HG02763 (cell line): ENCODE data around the gene MAPK10.
"Not testable (repeated sequence)": the region's sequence is repeated elsewhere in the genome, so short reads cannot be mapped to it uniquely, and the experiment has no call there.

ENCODE experiments used
- ATAC-seq: cut with Tn5 transposase; IDR thresholded peaks from one replicate; pipeline ENCODE4 v1.9.1; 2021; ENCODE audit warnings: mild to moderate bottlenecking, moderate library complexity; ENCODE audit not compliant: unreplicated experiment

The MAPK10 gene

DNA sequence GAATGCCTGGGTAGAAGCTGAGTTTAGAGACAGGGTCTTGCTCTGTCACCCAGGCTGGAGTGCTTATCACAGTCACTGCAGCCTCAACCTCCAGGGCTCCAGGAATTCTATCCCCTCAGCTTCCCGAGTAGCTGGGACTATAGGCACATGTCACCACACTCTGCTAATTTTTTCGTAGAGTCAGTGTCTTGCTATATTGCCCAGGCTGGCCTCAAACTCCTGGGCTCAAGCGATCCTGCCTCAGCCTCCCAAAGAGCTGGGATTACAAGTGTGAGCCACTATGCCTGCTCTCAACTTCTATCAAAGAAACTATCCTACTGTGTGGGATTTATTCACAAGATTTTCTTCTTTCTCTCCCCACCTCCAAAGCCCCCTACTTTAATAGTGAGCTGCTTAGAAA lies 15.7 kb downstream of the MAPK10 start:
- no peak for ATAC-seq

DNA sequence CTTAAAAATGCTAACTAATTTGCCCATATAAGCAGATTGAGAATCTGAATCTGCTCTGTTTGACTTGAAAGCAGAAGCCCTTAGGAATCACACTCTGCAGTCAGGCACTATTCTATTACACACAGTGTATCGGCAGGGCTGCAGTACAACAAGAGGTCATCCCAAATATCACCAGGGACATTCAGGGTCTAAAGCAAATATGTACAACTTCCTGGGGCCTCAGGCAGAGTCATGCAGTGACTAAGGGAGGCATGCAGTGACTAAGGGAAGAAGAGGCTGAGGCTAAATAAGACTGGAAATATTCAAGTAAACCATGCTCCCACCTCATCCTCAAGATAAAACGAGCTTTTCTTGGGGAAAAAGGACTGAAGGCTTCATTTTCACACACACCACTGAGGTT lies 20.9 kb downstream of the MAPK10 start:
- ATAC-seq: no peak

DNA sequence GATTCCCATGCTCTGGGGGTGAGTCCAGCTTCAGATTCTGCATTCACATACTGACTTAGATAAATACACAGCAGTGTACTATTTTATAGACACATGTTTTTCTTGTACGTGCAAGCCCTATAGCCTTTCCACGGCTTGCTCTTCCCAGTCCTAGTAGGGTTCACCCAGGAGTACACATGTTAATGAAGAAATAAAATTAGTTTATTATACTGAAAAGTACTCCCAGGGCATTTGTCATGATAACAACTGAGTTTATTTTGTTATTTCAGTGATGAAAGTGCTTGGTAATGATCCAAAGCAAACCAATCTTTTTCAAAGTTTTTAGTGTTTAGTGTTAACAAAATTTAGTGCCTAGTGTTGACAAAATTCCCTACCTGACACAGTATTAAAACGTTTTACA lies 21.3 kb downstream of the MAPK10 start:
- ATAC-seq: no peak

DNA sequence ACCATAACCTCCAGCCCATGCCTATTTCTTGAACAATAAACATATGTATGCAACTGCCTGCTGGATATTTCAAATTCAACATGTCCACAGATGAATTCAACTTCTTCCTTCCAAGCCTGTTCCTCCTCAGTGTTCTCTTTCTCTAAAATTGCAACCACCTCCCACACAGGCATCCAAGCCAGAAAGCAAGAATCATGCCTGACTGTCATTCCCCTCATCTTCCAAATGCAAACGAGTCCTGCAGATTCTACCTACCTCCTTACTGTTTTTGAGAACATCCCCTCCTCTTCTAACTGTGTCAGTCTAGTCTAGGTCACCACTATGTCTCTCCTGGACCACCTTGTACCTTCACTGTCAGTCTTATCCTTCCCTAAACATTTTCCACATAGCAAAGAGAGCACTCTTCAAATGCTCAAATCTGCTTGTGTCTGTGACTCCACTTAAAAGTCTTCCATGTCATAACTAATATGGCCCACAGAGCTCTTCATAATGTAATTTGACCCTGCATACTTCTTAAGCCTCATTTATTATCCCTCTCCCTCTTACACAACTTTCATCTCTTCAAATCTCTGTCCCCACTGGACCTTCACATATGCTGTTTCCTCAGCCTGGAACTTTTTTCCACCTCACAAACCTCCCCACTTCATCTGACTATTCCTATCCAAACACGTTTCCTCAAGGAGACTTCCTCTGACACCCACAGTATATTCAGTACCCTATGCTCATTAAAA lies 25.7 kb downstream of the MAPK10 start:
- no peak for ATAC-seq

DNA sequence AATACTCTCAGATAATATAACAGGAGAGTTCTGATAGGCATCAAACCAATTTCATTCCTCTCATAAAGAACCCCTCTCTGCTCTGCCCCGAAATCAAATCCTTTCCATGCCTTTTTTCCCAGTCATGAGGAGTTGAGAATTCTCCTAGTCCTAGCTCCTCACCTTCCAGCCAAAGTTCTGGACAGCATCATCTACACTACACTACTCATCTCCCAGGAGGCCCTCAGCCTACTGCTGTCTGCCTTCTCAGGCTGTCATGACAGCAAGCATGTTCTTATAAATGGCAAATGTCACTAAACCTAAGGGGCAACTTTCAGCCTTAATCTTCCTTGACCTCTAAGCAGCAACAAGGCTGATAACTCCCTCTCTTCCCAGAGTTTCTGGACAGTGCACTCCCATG lies 26.6 kb downstream of the MAPK10 start:
- ATAC-seq: no peak

DNA sequence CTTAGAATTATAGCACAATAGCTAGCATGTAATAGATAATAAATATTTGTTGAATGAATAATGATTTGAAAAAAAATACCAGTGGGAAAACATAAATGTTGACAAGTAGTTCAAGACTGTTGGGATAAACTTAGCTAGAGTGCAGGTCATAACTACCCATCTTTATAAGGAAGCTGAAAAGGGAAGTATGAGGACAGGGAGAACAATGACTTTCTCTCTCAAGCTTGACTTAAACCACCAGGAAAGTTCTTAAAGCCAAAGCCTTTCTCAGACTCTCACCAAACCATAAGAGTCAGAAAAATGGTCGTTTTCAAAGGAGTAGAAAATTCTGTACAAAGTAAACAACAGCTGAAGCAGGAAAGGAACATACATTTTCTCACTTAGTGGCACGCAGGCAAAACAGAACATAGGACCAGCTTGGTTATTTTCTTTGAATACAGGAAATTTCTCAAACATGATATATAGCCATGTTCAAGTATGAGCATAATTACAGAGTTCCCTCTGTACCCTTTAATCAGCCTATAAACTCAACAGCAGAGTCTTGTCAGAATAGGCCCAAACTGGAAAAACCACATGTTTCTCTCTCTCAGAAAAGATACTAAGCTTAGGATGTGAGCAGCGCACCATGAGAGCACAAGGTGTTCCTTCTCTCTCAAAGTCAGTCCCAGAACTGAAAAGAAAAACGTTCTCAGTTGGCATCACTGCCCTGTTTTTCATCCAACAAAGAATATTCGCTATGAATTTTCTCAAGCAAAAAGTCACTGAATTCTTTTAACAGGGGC lies 28.7 kb downstream of the MAPK10 start:
- ATAC-seq: no peak

DNA sequence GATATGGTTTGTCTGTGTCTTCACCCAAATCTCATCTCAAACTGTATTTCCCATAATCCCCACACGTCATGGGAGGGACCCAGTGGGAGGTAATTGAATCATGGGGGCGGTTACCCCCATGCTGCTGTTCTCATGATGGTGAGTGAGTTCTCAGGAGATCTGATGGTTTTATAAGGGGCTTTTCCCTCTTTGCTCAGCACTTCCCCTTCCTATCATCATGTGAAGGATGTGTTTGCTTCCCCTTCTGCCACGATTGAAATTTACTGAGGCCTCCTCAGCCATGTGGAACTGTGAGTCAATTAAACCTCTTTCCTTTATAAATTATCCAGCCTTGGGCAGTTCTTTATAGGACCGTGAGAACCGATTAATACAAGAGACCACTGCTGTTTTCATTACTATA lies 29.4 kb downstream of the MAPK10 start:
- ATAC-seq: not testable (repeated sequence)

DNA sequence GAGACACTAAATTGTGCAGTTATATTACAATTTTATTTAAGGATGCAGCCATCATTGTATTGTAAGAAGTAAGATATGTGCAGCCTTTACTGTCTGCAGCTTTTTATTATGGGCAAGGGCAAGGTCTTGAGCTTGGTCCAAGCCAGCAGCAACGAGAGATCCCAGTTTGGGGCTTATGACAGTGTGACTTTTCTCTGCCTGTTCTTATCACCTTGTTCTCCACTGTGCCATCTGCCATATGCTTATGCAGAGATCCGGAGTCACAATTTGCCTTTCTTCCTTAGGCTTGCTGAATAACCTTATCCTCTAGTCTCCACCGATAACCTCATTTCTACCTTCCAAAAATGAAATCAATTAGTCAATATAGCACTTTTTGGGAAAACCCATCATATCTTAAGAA lies 30.4 kb downstream of the MAPK10 start:
- no peak for ATAC-seq

DNA sequence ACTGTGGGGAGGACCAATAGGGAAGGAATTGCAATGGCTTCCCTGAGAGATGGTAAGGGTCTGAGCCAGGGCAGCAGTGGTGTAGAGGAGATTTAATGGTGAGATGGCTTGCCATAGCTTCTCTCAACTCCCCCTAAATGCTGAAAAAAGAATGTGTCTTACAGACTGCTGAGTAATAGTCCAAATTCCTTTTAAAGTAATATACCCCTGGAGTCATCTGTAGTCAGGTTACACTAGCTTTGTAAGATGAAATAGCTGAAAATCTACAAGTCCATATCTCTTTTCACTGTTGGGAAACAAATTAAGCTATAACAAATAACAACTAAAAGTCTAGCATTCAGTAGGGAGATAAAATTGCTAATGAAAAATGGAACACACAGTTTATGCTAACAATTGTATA lies 33.5 kb downstream of the MAPK10 start:
- no peak for ATAC-seq

DNA sequence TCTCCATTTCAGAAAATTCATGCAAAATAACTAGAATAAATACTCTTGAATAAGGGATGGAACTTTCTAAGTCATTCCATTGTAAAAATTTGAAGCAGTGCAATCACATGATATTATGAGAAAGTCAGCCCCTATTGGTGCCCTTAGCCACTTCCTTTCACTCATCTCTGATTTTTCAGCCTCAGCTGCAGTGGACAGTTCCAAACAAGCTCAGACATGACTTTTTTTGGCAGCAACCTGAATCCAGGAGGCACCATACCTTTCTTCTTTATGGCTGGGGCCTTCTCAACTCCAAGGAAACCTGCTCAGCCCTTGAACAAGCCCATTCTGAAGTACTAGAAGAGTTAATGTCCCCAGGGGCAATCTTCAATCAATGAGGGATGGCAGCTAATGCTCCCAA lies 40.5 kb downstream of the MAPK10 start:
- ATAC-seq: no peak

DNA sequence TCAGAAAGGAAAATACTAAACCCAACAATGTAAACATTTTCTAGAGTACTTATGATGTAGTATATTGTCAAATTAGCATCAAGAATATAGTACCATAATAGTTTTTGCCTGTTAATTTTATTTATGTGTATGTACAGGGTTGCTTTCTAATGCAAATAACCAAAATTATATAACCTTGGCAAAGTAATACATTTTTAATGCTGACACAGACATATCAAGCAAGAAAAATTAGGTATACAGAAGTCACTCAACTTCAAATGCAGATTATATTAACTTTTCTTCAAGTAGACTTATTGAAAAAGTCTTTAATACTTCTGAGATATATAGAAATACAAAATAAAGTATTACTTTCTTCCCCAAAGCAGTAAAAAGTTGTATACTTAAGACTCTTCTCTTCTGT lies 44.3 kb downstream of the MAPK10 start:
- ATAC-seq: no peak

DNA sequence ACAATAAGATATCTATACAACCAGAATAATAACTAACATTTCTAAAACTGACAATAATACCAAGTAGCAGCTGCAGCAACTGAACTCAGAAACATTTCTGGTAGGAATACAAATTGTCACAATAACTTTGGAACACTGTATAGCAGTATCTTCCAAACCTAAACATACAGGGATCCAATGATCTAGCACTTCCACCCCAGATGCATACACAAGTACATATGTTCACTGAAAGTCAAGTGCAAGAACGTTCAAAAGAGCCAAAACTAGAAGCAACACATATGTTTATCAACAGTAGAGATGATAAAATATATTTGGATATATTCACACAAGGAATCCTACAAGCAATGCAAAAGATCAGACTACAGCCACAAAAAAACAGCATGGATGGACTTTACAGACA lies 46.2 kb downstream of the MAPK10 start:
- ATAC-seq: no peak

DNA sequence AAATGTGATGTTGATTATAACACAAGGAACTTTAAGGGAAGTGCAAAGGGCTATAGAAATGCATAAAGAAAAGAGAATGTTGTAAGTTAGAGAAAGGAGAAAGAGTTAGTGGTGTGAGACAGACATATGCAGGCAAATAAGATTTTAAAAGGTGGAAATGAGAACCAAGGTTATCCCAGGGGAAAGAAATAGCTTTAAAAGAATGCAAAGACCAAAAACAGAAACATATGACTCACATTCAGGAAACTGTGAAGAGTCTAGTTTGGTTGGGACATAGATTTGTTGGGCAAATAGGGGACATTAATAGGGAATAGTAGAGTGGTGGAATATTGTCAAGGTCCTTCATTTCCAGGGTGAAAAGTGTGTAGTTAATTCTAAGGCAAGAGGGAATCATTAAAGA lies 52.4 kb downstream of the MAPK10 start:
- ATAC-seq: no peak

DNA sequence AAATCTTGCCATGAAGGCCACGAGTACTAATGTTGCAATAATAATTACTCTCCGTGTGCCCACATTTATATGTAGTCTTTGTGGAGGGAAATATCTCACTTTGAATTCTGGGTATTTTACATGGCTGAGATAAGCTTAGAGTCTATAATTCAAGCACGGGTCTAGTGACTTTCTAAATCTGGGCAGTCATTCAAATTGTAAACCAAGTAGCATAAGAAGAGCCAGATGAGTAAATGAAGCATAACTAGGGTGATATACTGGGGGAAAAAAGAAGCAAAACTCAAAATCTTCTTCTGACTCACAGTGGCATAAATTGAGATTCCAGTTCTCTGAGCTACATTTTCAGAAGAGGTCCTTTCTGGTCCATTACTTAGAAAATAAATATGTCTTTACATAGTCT lies 53.0 kb downstream of the MAPK10 start:
- ATAC-seq: no peak

DNA sequence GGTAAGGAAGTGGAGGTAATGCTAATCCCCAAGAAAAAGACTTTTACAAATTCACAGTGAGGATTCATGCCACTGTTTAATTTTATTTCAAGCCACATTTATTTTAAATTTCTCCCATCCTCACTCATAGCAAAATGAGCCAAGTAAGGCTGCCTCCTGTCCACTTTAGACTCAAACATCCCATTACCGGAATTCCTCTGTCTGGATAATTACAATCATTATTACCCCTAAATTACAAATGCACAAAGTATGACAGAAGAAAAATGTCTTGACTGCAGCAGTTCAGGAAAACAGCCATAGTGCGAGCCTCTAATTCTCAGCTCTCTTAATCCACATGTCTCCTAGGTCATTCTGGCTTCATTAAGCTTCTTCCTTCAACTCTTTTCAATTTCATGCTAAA lies 57.0 kb downstream of the MAPK10 start:
- no peak for ATAC-seq

DNA sequence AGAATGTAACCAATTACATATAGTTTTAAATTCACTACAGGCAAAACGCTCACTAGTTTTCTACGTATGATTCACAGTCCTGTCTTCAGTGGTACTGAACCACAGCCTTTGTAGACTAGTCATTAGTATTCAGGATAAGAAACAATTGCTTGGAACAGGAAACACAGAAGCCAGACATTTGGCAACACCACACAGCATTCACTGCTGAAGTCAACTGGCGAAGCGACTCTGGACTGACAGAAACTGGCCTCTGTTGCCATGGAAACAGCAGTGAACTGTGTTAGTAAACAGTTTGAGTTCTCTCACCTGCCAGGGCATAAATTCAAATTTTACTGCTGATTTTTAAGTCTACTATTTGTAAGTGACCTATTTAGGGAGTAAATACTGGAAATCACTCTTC lies 57.6 kb downstream of the MAPK10 start:
- no peak for ATAC-seq

DNA sequence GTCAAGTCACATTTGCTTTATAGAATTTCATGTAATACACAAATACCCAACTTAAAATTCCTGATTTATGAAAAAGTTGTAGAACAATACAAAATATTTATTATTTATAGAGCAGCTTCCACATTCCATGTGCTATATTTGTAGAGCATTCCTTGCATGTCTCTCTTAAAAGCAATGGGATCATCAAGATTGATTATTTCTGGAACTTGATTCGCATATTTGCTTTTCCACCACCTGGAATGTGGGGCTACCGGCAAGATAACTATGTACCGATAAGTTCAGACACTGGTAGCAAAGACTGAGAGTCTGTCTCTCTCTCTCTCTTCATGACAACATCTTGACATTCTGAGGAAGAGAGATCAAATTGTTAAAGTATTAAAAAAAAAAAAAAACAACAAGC lies 59.3 kb downstream of the MAPK10 start:
- no peak for ATAC-seq

DNA sequence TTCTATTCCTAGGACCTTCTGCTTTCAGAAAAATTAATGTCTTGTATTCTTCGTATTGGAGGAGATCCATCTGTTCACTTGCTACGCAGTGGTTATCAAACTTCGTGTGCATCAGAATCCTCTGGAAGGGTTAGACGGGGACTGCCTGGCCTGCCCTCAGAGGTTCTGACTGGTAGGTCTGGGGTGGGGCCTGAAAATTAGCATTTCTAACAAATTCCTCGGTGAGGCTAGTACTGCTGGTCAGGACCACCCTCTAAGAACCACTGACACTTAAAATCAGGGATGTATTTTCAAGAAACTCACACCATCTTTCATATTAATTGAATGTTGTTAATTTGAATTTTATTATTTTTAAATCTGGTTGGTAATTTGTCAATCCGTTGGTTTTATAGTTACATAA lies 63.0 kb downstream of the MAPK10 start:
- no peak for ATAC-seq

DNA sequence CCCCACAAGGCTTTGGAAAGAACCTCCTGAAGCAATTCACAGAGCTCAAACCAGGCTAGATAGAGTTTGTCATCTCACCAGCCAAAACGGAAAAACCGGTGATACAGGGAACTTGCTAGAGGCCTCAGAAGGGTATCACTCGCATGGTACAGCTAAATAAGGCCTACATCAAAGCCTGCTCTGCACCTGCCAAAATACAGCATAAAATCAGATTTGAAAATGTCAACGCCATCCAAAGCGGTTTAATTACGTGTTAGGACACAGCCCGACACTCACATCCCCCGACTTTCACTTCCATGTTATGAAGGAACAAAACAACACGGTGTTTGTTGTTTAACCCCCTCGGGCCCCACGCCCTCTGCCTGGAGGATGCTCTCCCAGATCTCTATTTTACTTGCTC lies 65.0 kb downstream of the MAPK10 start:
- no peak for ATAC-seq

DNA sequence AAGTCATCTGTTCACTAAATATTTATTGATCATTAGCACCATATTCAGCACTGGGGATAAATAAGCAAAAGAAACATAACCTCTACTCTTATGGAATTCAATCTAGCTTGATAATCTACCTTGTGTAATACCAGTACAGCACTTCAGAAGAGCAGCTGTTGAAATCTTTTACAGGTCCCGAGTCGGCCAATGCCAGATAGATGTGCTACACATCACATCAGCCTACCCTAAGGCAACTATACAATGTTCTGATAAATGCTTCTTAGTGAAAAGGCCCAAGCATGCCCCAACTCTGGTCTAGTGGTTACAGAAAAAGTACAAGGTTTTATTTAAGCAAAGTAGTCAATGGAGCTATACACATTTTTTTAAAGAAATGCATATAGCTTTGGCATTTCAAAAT lies 68.7 kb downstream of the MAPK10 start:
- no peak for ATAC-seq

DNA sequence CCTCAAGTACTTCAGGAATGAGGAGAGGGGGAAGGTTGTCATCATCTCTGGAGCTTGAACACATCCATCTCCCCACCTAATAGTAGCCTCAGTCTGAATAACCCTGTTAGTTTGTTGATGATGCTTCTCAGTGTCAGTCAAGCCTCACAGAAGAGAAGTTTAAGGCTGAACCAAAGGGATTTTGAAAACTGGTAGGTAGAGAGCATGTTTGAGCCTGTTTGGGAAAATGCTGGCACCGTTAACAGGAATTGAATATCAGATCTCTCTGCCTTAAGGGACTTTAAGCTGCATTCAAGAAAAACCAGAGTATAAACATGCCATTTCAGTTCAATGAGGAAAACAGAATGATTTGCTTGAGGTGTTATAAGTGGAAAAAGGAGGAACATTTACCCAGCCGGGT lies 73.1 kb downstream of the MAPK10 start:
- no peak for ATAC-seq

DNA sequence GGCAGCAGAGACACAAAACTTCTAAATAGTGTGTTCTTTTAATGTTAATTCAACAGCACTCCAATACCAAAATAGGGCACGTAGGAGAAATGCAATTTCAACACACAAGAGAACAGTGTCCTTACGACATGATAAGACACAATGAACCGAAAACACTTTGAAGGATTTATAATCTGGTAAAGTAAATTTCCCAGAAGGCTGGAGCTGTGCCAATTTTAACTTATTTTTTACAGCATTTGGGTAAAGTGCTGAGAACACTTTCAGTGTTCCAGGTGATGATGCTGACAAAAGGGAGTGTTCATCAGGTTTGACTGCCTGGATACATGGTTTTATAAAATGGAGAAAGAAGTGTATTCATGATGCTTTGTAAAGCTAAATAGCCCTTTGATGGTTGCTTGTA lies 76.5 kb downstream of the MAPK10 start:
- ATAC-seq: no peak

DNA sequence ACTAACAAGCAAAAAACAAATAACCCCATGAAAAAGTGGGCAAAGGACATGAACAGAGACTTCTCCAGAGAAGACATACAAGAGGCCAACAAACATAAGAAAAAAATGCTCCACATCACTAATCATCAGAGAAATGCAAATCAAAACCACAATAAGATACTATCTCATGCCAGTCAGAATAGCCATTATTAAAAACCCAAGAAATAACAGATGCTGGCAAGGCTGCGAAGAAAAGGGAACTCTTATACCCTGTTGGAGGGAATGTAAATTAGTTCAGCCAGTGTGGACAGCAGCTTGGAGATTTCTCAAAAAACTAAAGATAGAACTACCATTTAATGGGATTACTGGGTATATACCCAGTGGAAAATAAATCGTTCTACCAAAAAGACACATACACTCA lies 79.6 kb downstream of the MAPK10 start:
- no peak for ATAC-seq
